Calu3 (cell line): Measurements from ENCODE around the gene CD200R1L. TPM values are rescaled to one million over a fixed set of nuclear protein-coding genes. Genes with fewer than 3 reads are reported as not detected.

Experiments used
- Bru-seq: library from RNA; stranded (reverse); fragments of 400-500 nt; gene quantifications from one replicate; lab custom pipeline; 2021; lab: Mats Ljungman, UMichigan
- BruChase-seq, 2 experiments: library from RNA; stranded (reverse); fragments of 400-500 nt; gene quantifications; one replicate each; lab custom pipeline; 2021; lab: Mats Ljungman, UMichigan
- BruUV-seq: library from RNA; stranded (reverse); fragments of 400-500 nt; replicated peaks from 2 replicates; lab custom pipeline; 2021; lab: Mats Ljungman, UMichigan
- CTCF ChIA-PET: fragments of 300-600 bp; sonication (Branson Sonifier 250); formaldehyde crosslinking; loops from one replicate; lab custom pipeline; 2022; ENCODE audit warnings: antibody characterized with exemption; lab: Charles Lee
- DNase-seq: peaks from one replicate; pipeline ENCODE4 v3.0.0; 2022
- H3K27ac Mint-ChIP-seq: one replicate; pipeline ENCODE4 v1.8.0; 2022; ENCODE audit warnings: mixed read lengths; ENCODE audit not compliant: unreplicated experiment
- H3K27me3 Mint-ChIP-seq: one replicate; pipeline ENCODE4 v1.8.0; 2022; ENCODE audit warnings: mixed read lengths; ENCODE audit not compliant: unreplicated experiment
- H3K36me3 Mint-ChIP-seq: one replicate; pipeline ENCODE4 v1.8.0; 2022; ENCODE audit warnings: mild to moderate bottlenecking, moderate library complexity, mixed read lengths; ENCODE audit not compliant: insufficient read depth, unreplicated experiment
- H3K4me1 Mint-ChIP-seq: one replicate; pipeline ENCODE4 v1.8.0; 2022; ENCODE audit warnings: mild to moderate bottlenecking, low read depth, mixed read lengths; ENCODE audit not compliant: unreplicated experiment
- H3K4me3 Mint-ChIP-seq: one replicate; pipeline ENCODE4 v1.8.0; 2022; ENCODE audit warnings: mild to moderate bottlenecking, low read depth, moderate library complexity, mixed read lengths; ENCODE audit not compliant: unreplicated experiment
- H3K9me3 Mint-ChIP-seq: one replicate; pipeline ENCODE4 v1.8.0; 2022; ENCODE audit warnings: low read depth, mixed read lengths; ENCODE audit not compliant: unreplicated experiment
- intact Hi-C: fragments of 100-400 bp; cut with micrococcal nuclease; formaldehyde crosslinking; loops from one replicate; pipeline ENCODE4 v1.10.0; 2022; ENCODE audit not compliant: unreplicated experiment
- long read RNA-seq: library from polyadenylated mRNA; stranded (forward); transcript quantifications from one replicate; pipeline ENCODE4 v2.0.0, GENCODE V29; 2022
- total RNA-seq: library from RNA; stranded (reverse); gene quantifications from 2 replicates; pipeline ENCODE4 v1.2.3, GENCODE V29; 2022
- TF ChIP-seq, protein P1 (sequence below): fragments of 200-600 bp; IDR thresholded peaks from one replicate; pipeline ENCODE4 v1.8.0; 2022; ENCODE audit warnings: antibody characterized with exemption; ENCODE audit not compliant: unreplicated experiment

Gene CD200R1L, protein sequence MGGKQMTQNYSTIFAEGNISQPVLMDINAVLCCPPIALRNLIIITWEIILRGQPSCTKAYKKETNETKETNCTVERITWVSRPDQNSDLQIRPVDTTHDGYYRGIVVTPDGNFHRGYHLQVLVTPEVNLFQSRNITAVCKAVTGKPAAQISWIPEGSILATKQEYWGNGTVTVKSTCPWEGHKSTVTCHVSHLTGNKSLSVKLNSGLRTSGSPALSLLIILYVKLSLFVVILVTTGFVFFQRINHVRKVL
- total RNA-seq (not detected in 2 replicates), Bru-seq, nascent RNA (not detected), BruChase-seq, experiment 1, labeled RNA remaining after a 6-hour chase (not detected), BruChase-seq, experiment 2, labeled RNA remaining after a 2-hour chase (percentile 3 among the genes with signal in this experiment)
- long read RNA-seq, result 0 reads

DNA sequence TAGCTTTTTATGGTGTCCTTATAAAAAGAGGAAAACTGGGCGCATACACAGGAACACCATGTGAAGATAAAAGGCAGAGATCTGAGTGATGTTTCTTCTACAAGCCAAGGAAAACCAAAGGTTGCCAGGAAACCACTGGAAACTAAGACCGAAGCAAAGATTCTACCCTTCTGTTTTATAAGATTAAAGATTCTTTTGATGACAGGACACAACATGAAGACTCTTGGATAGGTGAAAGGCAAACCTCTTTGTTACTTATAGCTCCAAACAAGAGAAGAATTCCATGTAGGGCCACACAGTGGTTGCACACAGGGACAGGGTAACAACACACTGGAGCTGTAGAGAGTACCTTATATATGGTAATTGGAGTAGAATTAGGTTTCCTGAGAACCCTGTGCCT, at the start of gene CD200R1L:
Gene CD200R1L (minus strand): TSS at position 101 of the 400 bp plus-strand sequence. CDS start 17,497 bp downstream, outside the sequence.
- TF ChIP-seq, protein P1, sequence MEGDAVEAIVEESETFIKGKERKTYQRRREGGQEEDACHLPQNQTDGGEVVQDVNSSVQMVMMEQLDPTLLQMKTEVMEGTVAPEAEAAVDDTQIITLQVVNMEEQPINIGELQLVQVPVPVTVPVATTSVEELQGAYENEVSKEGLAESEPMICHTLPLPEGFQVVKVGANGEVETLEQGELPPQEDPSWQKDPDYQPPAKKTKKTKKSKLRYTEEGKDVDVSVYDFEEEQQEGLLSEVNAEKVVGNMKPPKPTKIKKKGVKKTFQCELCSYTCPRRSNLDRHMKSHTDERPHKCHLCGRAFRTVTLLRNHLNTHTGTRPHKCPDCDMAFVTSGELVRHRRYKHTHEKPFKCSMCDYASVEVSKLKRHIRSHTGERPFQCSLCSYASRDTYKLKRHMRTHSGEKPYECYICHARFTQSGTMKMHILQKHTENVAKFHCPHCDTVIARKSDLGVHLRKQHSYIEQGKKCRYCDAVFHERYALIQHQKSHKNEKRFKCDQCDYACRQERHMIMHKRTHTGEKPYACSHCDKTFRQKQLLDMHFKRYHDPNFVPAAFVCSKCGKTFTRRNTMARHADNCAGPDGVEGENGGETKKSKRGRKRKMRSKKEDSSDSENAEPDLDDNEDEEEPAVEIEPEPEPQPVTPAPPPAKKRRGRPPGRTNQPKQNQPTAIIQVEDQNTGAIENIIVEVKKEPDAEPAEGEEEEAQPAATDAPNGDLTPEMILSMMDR, result no peak
- Mint-ChIP-seq H3K27me3 (peaks cover 21% of the 10 kb centered on the region), H3K4me1 (no peaks in the 10 kb centered on the region), H3K27ac (no peak within 1 kb of the TSS), H3K9me3 (peaks cover 9% of the 10 kb centered on the region), H3K4me3 (no peak within 1 kb of the TSS), H3K36me3 (no peaks in the 10 kb centered on the region)
- intact Hi-C loops, result no loop called here
- CTCF ChIA-PET, result no interaction called here
- BruUV-seq, result no TSS peak
- DNase-seq, result no peak

DNA sequence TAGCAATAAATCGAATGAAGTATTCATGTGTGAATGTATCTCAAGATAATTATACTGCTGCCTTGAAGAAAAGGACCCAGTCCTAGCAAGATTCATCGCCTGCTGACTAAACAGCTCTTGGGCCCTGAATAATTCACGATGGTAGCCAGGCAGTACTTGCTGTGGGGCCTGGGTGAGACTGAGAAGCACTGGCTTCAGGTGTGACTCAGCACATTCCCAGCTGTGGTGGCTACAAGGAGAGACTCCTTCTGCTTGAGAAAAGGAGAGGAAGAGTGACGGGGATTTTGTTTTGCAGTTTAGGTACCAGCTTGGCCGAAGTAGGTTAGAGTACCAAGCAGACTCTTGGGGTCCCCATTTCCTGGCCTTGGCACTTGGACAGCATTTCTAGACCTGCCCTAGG, 47.6 kb upstream of the CD200R1L start:
- TF ChIP-seq, protein P1, result no peak
- H3K27ac Mint-ChIP-seq, result no peak overlapping the region
- intact Hi-C loops, result no loop called here
- no peaks in the 10 kb centered on the region for H3K9me3 Mint-ChIP-seq
- no peak for DNase-seq
- peaks cover 7% of the 10 kb centered on the region for H3K27me3 Mint-ChIP-seq
- H3K4me3 Mint-ChIP-seq, result no peak overlapping the region
- no TSS peak for BruUV-seq
- H3K4me1 Mint-ChIP-seq, result no peaks in the 10 kb centered on the region
- CTCF ChIA-PET, result no interaction called here
- no peaks in the 10 kb centered on the region for H3K36me3 Mint-ChIP-seq

DNA sequence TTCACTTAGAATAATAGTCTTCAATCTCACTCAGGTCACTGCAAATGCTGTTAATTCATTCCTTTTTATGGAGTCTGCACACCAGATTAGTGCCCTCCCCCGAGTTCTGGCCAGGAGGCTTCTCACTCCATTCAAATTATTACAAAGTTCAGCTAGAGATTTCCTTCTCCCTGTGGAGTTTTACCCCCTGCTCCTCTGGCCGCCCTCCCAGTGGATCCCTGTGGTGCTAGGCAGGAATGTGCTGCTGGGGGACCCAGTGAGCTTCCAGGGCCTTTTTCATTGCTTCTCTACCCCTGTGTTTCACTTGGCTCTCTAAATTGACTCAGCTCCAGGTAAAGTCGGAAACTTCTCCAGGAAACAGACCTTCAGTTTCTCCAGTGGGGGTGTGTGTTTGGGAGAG, 42.7 kb upstream of the CD200R1L start:
- Mint-ChIP-seq H3K9me3 (no peaks in the 10 kb centered on the region), H3K36me3 (no peaks in the 10 kb centered on the region), H3K4me1 (no peaks in the 10 kb centered on the region), H3K4me3 (no peak overlapping the region), H3K27ac (no peak overlapping the region), H3K27me3 (peaks cover 13% of the 10 kb centered on the region)
- intact Hi-C loops, result no loop called here
- TF ChIP-seq, protein P1, result no peak
- BruUV-seq, result no TSS peak
- CTCF ChIA-PET, result no interaction called here
- DNase-seq, result no peak

DNA sequence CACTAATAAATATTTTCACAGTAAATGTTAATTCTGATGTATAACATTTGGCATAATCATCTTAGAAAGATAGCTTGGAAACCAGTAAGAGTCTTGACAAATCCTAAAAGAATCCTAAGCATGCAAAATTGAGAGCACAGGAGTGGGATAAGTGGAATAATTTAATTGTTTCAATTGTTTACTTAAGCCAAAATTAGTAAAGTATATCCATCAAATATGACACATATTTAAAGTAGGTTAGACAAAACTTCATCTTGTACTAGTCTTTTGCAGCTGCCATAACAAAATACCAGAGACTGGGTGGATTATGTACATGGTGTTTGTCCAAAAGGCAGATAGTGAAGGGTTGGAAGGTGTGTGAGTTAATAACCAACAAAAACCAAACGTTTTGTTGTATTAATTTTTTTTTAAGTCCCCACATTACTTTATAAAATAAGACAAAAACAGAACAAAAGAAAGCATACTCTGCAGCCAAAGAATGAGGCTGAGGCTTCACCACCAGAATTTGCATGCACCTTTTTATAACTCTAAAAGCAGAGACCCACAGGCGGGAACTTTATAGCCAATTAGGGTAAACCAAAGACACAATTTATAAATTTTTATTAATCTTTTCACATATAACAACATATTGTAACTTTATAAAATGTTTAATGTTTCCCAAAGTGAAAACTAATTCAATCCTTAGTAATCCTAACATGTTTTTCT, 41.9 kb upstream of the CD200R1L start:
- Mint-ChIP-seq H3K36me3 (no peaks in the 10 kb centered on the region), H3K9me3 (no peaks in the 10 kb centered on the region), H3K27me3 (peaks cover 21% of the 10 kb centered on the region), H3K4me3 (no peak overlapping the region), H3K27ac (no peak overlapping the region), H3K4me1 (no peaks in the 10 kb centered on the region)
- intact Hi-C loops, result no loop called here
- no peak for DNase-seq
- TF ChIP-seq, protein P1, result no peak
- no TSS peak for BruUV-seq
- CTCF ChIA-PET, result no interaction called here
